ENCODE results near the gene POTED. TPM values are rescaled to one million over a fixed set of nuclear protein-coding genes. Genes with fewer than 3 reads are reported as not detected.
"Not testable (repeated sequence)": the region's sequence is repeated elsewhere in the genome, so short reads cannot be mapped to it uniquely, and the experiment has no call there.

Gene POTED
- polyA plus RNA-seq (2012; ENCODE audit: missing spikeins): not detected

DNA sequence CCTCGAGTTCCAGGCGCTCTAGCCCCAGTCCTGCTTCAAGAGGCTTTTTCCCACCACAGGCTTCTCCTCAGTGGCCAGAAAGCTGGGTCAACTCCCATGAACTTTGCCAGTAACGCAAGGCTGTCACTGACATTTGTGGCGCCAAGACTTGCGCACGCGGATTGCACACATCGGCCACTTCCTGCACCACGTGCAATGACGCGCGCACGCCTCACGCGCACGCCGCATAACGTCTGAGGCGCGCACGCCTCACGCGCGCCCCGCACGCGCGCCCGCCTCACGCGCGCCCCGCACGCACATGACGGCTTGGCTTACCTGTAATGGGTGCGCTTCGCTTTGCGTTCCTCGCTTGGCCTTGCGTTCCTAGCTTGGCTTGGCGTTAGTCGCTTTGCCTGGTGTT lies at the start of gene POTED:
Gene POTED, plus strand, starts transcription at position 301 of the 400 bp plus-strand sequence. CDS start 452 bp downstream, outside the sequence.
- not testable (repeated sequence) for FAIRE-seq; DNase-seq (ENCODE audit: insufficient read length)

DNA sequence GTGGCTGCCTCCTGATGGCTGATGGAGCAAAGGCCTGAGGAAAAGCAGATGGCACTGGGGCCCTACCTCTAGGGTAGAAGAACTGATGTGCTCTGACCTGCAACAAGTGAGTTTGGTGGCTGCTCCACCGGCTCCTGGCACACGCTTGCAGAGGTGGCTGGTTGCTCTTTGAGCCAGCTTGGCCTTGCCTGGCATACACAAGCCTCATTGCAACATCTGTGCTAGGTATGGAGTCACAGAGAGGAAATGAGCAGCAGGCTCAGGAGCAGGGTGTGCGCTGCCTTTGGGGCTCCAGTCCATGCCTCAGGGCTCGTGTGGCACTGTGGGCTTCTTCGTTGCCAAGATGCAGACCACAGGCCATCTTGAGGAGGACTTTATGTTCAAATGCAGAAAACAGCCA lies 40.5 kb downstream of the POTED start:
- FAIRE-seq; DNase-seq (ENCODE audit: insufficient read length): not testable (repeated sequence)

DNA sequence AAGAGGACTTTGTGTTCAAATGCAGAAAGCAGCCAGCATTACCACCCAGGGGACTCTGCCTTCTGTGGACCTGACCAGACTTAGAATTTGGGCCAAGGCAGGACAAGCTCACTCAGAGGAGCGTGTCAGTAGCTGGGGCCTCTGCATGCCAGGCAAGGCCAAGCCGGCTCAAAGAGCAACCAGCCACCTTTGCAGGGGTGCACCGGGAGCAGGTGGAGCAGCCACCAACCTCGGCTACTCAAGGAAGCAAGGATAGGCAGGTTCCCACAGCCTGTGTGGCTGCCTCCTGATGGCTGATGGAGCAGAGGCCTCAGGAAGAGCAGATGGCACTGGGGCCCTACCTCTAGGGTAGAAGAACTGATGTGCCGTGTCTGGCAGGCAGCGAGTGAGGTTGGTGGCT lies 42.2 kb downstream of the POTED start:
- not testable (repeated sequence) for FAIRE-seq; DNase-seq (ENCODE audit: insufficient read length)
